NCI-H82 (cell line): ENCODE measurements around the gene TGM5.
"Not testable (repeated sequence)": the region's sequence is repeated elsewhere in the genome, so short reads cannot be mapped to it uniquely, and the experiment has no call there.

Source experiments
- DNase-seq: peaks from one replicate; lab custom pipeline; 2025; lab: John Stamatoyannopoulos, UW

Gene TGM5

DNA sequence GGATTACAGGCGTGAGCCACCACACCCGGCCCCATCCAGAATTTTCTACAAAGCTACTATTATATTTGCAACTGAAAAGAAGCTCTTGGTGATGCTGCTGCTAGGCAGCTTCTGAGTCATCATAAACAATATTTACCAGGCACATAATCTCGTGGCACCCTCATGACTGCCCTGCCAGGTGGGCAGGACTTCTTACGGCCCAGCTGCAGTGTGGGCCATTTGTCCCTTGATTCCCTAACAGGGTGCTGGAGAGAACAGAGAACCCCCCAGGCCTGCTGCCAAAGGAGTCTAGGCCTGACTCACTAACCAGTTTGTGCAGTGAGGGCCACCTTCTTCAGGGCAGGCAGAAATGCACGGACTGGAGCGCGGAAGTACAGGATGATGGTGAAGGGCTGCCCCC lies 50.8 kb downstream of the TGM5 start:
- no peak for DNase-seq

DNA sequence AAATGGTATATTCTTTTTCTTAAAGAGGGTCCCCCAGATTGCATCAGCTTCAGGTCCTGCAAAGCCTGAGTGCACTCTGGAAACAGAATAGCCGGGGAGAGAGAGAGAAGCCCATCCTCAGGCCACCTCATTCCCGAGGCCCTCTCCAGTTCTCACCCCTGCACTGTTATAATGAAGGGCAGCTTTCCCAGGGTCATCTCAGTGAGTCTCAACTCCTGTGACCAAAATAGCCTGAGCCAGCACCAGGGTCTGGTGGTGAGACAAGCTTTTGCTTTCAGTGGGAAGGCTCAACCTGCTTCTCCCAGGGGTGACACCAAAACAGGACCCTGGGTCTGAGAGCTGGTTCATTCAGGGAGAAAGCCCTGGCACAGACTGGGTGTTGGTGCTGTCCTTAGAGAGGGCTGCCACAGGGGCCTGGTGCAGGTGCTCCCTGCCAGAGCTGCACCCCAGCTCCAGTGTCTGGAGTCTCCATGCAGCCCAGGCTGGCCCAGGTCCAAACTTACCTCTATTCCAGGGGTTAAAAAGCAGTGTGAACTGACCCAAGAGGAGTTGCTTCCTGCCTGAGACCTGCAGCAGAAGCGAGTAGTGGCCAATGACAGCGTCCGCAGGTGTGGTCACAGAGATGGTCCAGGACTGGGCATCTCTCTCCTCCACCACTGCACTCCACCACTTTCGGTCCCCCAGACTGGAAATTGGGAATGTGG lies 52.0 kb downstream of the TGM5 start:
- DNase-seq, result no peak

- no peak for DNase-seq
Measured at GRCh38 chr15:43214169-43214568, 52.6 kb downstream of the TGM5 start.

DNA sequence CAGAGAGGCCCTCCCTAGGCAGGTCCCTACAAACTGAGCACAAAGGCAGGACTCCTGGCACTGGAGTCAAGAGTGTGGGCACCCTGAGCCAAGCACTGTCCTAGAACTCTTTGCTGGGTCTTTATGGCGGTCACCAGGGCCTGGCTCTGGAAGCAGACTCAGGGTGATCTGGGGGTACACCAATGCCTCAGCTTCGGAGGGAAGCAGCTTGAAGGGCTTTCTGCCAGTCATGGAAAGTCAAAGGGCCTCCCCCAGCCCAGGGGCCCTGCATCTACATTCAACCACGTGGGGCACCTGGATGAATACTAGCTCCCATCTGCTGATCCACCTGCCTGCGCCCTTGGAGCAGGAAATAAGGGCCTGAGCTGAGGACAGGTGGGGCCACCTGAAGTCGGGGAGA lies 53.3 kb downstream of the TGM5 start:
- DNase-seq, result no peak

GRCh38 chr15:43212951-43213350 lies 53.8 kb downstream of the TGM5 start:
- no peak for DNase-seq

GRCh38 chr15:43212299-43212698 lies 54.4 kb downstream of the TGM5 start:
- DNase-seq, result peak; percentile 10

- no peak for DNase-seq
Measured at GRCh38 chr15:43211224-43211735, 55.4 kb downstream of the TGM5 start.

- DNase-seq, result no peak
Measured at GRCh38 chr15:43210807-43211206, 55.9 kb downstream of the TGM5 start.

DNA sequence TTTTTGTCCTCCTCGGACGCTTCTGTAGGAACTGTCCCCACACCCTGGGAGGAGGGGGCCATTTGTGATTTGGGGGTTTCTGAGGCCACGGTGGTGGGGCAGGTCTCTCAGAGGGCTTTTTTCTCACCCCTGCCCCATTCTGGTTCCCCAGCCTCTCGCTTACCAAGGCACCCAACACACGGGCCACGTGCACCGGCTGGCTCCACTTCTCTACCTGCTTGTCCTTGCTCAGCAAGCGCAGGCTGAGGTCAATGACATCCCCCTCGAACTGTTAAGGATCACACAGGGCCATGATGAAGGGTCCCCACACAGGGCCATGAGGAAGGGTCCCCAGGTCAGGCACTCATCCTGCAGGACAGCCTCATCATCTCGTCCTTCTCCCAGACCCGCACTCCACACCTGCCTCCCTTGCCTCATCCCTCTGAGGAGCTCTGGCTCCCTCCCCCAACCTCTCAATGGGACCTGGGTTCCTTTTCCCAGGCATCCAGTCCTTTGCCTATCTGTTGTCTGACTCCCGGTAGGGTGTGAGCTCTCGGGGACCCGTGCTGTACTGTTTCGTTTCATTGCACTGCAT lies 56.5 kb downstream of the TGM5 start:
- DNase-seq, result no peak

DNA sequence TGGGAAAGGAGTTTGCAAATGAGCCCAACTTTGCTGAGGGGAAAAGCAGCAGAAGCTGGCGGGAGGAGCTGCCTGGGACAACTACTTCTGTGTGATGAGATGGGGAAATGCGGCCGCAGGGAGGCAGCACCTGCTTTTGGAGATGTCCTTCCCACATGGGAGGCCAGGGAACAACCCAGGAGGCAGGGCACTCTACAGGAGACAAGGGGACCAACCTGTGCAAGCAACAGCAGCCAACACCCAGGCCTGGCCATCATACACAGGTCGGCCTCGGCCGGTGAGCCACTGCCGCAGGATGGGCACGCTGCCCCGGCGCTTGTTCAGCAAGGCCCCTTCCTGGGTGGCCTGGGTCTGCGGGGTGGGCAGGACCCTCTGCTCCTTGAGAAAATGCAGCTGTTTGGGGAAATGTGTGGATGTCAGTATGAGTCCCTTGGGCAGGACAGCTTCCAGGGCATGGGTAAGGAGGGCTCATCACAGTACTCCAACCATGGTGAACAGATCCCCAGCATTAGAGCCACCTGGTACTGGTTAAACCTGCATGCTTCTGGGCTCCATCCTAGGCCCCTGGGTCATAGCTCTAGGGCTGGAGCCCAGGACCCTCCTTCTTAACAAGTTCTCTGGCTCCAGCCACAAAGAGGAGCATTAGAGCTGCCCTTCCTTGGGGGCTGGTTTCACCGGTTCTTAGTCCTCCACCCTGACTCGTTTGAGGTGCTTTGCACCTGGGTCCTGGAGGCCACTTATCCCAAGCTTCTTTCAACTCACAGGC lies 57.5 kb downstream of the TGM5 start:
- peak; percentile 40 for DNase-seq

DNA sequence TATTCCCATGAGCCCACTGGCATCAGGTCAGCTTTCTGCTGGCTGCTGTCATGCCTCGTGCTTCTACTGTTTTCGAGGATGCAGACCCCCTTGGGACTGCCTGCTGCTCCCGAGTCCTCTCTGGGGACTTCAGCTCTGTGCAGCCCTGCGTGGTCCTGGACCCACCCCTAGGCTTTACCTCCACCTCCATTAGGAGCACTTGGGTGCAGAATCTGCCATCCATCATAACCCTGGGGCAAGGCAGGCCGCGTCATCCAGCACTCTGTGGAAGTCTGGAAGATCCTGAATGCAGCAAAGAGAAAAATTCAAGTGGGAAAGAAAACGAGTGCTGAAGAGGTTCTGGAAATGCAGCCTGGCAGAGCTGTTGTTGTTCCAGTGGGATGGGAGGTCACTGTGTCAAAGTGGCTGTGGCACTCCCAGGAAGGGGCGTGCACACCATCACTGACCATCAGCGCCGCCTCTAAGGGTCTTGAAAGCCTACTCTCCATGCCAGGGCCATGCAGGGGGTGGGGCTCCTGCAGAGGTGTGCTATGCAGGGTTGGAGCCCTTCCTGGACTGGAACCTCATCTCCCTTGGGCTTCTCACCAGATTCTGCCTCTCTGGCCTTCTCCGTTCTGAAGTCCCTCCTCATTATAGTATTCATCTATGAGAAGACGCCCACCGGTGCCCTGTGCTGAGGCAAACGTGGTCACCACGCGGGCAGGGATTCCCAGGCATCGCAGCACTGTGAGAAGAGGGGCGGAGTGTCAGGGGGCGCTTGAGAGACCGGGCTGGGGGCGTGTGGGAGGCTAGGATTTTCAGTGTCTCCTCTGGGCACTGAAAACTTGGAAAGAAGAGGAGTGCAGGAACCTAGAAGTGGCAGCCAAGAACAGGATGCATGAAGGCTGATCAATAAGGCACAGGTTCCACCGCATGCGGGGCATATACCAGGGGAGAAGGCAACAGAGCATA lies 58.4 kb downstream of the TGM5 start:
- DNase-seq, result no peak

DNA sequence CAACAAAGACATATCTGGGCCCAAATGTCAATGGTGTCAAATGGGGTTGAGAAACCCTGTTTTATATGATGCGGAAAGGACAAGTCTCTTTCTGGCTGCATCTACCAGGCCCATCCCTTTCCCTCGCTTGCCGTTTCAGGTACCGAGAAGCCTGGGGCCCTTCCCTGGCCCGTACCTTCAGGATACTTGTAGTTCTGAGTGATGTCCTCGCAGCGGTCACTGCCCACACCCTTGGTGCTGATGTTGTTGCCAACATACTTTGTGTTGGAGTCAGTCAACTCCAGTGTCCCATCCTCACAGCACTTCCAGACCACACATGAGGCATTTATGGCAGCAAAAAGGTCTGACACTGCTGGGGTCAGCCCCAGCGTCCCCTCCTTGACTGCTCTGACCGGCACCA lies 59.7 kb downstream of the TGM5 start:
- DNase-seq, result no peak

DNA sequence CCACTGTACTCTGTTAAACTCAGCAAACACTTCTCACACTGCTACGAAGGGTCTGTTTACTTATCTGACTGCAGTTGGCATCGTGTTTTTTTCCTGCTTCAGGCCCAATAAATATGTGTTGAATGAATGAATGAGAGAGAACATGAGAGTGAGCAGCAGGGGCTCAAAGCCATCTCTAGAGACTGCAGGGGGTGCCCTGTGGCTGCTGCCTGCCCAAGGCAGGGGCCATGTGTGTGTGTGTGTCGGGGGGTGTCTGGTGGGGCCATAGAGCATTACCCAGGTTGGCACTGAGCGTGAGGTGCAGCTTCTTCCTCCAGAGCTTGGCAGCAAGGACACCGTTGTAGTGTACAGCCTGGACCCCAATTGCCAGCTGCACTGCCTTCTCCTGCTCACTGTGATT lies 60.7 kb downstream of the TGM5 start:
- no peak for DNase-seq

- peak; percentile 65 for DNase-seq
Measured at GRCh38 chr15:43204016-43204901, 62.5 kb downstream of the TGM5 start.

DNA sequence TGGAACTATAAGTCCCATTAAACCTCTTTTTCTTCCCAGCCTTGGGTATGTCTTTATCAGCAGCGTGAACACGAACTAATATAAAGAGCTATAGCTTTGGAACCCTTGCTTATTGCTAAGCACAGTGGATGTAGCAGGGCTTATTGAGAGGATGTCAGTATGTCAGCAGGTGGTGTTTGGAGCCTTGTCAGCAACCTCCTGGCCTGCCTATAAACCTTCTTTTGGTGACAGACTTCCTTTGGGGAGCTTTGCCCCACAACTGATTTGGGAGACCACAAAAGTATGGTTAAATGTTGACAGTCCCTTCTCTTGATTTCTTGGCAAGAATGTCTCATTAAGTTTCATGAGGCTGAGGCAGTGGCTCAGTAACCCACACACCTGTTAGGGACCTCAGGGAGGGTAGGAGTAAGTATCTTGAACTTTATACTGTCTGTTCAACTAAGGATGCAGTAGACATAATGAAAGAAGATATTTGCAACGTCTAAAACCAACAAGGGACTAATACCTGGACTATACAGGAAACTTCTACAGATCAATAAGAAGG lies 66.7 kb downstream of the TGM5 start:
- no peak for DNase-seq

DNA sequence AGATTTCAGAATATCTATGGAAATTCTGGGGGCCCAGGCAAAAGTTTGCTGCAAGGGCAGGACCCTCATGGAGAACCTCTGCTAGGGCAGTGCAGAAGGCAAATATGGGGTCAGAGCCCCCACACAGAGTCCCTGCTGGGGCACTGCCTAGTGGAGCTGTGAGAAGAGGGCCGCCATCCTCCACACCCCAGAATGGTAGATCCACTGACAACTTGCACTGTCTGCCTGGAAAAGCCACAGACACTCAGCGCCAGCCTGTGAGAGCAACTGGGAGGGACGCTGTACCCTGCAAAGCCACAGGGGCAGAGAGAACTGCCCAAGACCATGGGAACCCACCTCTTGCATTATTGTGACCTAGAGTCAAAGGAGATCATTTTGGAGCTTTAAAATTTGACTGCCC lies 67.7 kb downstream of the TGM5 start:
- no peak for DNase-seq

DNA sequence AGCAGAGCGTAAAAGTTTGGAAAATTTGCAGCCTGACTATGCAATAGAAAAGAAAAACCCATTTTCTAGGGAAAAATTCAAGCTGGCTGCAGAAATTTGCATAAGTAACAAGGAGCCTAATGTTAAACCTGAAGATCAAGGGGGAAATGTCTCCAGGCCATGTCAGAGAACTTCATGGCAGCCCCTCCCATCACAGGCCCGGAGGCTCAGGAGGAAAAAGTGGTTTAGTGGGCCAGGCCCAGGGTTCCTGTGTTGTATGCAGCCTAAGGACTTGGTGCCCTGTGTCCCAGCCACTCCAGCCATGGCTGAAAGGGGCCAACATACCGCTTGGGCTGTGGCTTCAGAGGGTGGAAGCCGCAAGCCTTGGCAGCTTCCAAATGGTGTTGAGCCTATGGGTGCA lies 68.2 kb downstream of the TGM5 start:
- DNase-seq, result not testable (repeated sequence)

DNA sequence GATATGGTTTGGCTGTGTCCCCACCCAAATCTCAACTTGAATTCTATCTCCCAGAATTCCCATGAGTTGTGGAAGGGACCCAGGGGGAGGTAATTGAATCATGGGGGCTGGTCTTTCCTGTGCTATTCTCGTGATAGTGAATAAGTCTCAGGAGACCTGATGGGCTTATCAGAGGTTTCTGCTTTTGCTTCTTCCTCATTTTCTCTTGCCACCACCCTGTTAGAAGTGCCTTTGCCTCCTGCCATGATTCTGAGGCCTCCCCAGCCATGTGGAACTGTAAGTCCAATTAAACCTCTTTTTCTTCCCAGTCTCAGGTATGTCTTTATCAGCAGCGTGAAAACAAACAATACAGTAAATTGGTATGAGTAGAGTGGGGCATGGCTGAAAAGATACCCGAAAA lies 69.0 kb downstream of the TGM5 start:
- DNase-seq, result not testable (repeated sequence)

DNA sequence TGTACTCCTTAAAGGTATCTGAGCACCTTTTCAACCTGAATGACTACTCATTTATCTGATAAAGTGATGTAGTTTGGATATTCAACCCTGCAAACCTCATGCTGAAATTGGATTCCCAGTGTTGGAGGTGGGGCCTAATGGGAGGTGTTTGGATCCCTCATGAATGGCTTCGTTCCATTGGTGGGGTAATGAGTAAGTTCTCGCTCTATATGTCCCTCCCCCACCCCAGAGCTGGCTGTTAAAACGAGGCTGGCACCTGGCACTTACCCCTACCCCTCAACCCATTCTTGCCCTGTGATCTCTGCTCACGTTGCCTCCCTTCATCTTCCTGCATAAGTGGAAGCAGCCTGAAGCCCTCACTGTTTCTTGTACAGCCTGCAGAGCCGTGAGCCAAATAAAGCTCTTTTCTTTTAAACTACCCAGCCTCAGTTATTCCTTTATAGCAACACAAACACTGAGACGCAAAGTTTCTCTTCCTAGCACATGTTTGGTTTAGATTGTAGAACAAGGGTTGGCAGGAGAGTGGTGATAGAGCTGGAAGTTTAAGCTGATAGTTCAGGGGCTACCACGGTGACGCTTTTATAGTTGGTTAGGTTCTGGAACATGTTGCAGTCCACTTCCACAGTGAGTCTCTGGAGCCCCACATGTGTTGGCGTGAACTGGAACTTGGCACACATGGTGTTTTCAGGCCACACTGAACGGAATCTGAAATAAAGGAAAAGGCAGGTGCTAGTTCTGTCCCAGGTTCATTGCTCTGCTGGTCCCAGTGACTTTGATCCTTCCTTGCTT lies 69.8 kb downstream of the TGM5 start:
- DNase-seq, result no peak

DNA sequence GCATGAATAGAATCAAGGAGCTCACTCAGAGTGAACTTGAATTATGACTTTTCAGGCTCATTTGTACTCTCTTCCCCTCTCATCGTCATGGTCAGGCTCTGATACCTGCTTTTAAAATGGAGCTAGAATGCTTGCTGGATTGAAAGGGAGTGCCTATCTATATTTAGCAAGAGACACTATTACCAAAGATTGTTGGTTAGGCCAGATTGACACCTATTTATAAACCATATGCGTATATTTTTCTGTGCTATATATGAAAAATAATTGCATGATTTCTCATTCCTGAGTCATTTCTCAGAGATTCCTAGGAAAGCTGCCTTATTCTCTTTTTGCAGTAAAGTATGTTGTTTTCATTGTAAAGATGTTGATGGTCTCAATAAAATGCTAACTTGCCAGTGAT lies 71.9 kb downstream of the TGM5 start:
- DNase-seq, result no peak
